K562 (cell line): ENCODE data around the gene TSEN34. TPM values are rescaled to one million over a fixed set of nuclear protein-coding genes. Genes with fewer than 3 reads are reported as not detected.

Experiments
- CCAR2 ChIP-seq: fragments of 200-400 bp; formaldehyde crosslinking; IDR thresholded peaks from 2 replicates; pipeline ENCODE4 v1.6.1; 2017; ENCODE audit warnings: mild to moderate bottlenecking, low read depth, low read length
- CHCHD3 ChIP-seq: fragments of 250-450 bp; sonication (Bioruptor Pico); IDR thresholded peaks from 2 replicates; pipeline ENCODE4 v2.1.2; 2022; ENCODE audit warnings: mild to moderate bottlenecking
- DMBX1 ChIP-seq: fragments of 250-450 bp; sonication (Bioruptor Pico); IDR thresholded peaks from 2 replicates; pipeline ENCODE4 v1.8.0; 2022; ENCODE audit warnings: inconsistent platforms, mild to moderate bottlenecking, moderate library complexity, borderline replicate concordance
- KAT8 ChIP-seq: fragments of 450-650 bp; IDR thresholded peaks from 2 replicates; pipeline ENCODE4 v1.6.1; 2016; ENCODE audit warnings: low read depth, mild to moderate bottlenecking
- NR4A1 ChIP-seq, 2 experiments: fragments of 250-450 bp in 1 of 2; fragments of 450-650 bp in 1 of 2; sonication (Bioruptor Pico) in 1 of 2; IDR thresholded peaks; 2 replicates each; pipeline versions ENCODE4 v1.4.0 to v1.6.1; 2016 to 2020; ENCODE audit warnings: mild to moderate bottlenecking in 2 of 2, missing compliant biosample characterization in 1 of 2, missing genetic modification characterization in 1 of 2, moderate library complexity in 1 of 2
- NRF1 ChIP-seq, 2 experiments: fragments of 450-650 bp; IDR thresholded peaks in 1 of 2; conservative IDR thresholded peaks in 1 of 2; 2 replicates each; pipeline ENCODE4 v1.6.1; 2014; ENCODE audit warnings: mild to moderate bottlenecking in 2 of 2
- SP2 ChIP-seq: IDR thresholded peaks from 2 replicates; pipeline ENCODE4 v1.6.1; 2011; ENCODE audit warnings: mild to moderate bottlenecking, low read depth, low read length, moderate library complexity; ENCODE audit not compliant: poor library complexity, severe bottlenecking; ENCODE audit errors: extremely low read depth
- TCF3 ChIP-seq: sonication (generic); formaldehyde crosslinking; IDR thresholded peaks from 2 replicates; pipeline ENCODE4 v1.4.0; 2020; ENCODE audit warnings: mild to moderate bottlenecking, missing genetic modification reagents
- TCFL5 ChIP-seq: fragments of 250-450 bp; sonication (Bioruptor Pico); conservative IDR thresholded peaks from 2 replicates; pipeline ENCODE4 v1.6.1; 2021; ENCODE audit warnings: mild to moderate bottlenecking, moderate library complexity, matching md5 sums
- TEAD1 ChIP-seq, 2 experiments: fragments of 450-650 bp in 1 of 2; sonication (generic) in 1 of 2; formaldehyde crosslinking; IDR thresholded peaks; 2 replicates each; pipeline versions ENCODE4 v1.4.0 to v1.8.0; 2020 to 2022; ENCODE audit warnings: mild to moderate bottlenecking in 2 of 2, missing genetic modification reagents in 1 of 2
- ZNF12 ChIP-seq: sonication (generic); formaldehyde crosslinking; IDR thresholded peaks from 2 replicates; pipeline ENCODE4 v1.4.0; 2020; ENCODE audit warnings: mild to moderate bottlenecking, missing genetic modification reagents
- ZNF274 ChIP-seq: IDR thresholded peaks from 2 replicates; pipeline ENCODE4 v1.6.1; 2011; ENCODE audit warnings: low read depth, mild to moderate bottlenecking, low read length, moderate library complexity, borderline replicate concordance
- polyA plus RNA-seq, 8 experiments: library from polyadenylated mRNA; depleted of rRNA in 4 of 8; stranded (reverse) in 5 of 8; unstranded in 3 of 8; fragments of >200 nt; fragmentation: Nextera tagmentation in 2 of 8; fragmentation: Illumina TruSeq in 1 of 8; extraction: Ambion mirVana in 2 of 8; extraction: Trizol in 1 of 8; gene quantifications; 2 replicates each; pipeline versions ENCODE4 v1.2.1 to v1.2.3, GENCODE V29; 2011 to 2014; ENCODE audit warnings: inconsistent platforms in 1 of 8, missing spikeins in 1 of 8
- total RNA-seq, 7 experiments: library from RNA; depleted of rRNA in 6 of 7; stranded (reverse); fragments of >200 nt in 6 of 7; fragmentation: Illumina TruSeq in 2 of 7; extraction: Trizol in 2 of 7; gene quantifications; 2 replicates each; pipeline versions ENCODE4 v1.2.1 to v1.2.3, GENCODE V29; 2011 to 2021; ENCODE audit warnings: low replicate concordance in 1 of 7
- TF ChIP-seq, protein P1 (sequence below), 2 experiments: IDR thresholded peaks; 2 replicates each; pipeline ENCODE4 v1.6.1; 2011; ENCODE audit warnings: borderline replicate concordance in 1 of 2, control low read depth in 1 of 2, low read depth in 1 of 2, low read length in 1 of 2, mild to moderate bottlenecking in 1 of 2, mixed read lengths in 1 of 2, moderate library complexity in 1 of 2; ENCODE audit not compliant: insufficient read depth in 1 of 2, insufficient read length in 1 of 2, poor library complexity in 1 of 2, severe bottlenecking in 1 of 2; ENCODE audit errors: extremely low read depth in 1 of 2
- TF ChIP-seq, protein P2 (sequence below): fragments of 450-650 bp; IDR thresholded peaks from one replicate; pipeline ENCODE4 v1.6.1; 2018; ENCODE audit warnings: mild to moderate bottlenecking, moderate library complexity; ENCODE audit not compliant: partially characterized antibody
- TF ChIP-seq, protein P3 (sequence below): sonication (generic); formaldehyde crosslinking; IDR thresholded peaks from 2 replicates; pipeline ENCODE4 v1.8.0; 2022; ENCODE audit warnings: mild to moderate bottlenecking, missing genetic modification reagents
- TF ChIP-seq, protein P4 (sequence below): fragments of 250-450 bp; sonication (Bioruptor Pico); IDR thresholded peaks from 2 replicates; pipeline ENCODE4 v1.8.0; 2021; ENCODE audit warnings: borderline replicate concordance, mild to moderate bottlenecking, moderate library complexity; ENCODE audit not compliant: poor library complexity, severe bottlenecking
- TF ChIP-seq, protein P5 (sequence below): sonication (generic); formaldehyde crosslinking; IDR thresholded peaks from 2 replicates; pipeline ENCODE4 v1.8.0; 2023; ENCODE audit warnings: mild to moderate bottlenecking, missing genetic modification reagents

Gene TSEN34
- total and polyA plus RNA-seq, 9 of the 15 experiments (the other 6 are each of a cell fraction or from before 2014, with no cell fraction given), result 3.1 to 57.6 (median 29.5) TPM

DNA sequence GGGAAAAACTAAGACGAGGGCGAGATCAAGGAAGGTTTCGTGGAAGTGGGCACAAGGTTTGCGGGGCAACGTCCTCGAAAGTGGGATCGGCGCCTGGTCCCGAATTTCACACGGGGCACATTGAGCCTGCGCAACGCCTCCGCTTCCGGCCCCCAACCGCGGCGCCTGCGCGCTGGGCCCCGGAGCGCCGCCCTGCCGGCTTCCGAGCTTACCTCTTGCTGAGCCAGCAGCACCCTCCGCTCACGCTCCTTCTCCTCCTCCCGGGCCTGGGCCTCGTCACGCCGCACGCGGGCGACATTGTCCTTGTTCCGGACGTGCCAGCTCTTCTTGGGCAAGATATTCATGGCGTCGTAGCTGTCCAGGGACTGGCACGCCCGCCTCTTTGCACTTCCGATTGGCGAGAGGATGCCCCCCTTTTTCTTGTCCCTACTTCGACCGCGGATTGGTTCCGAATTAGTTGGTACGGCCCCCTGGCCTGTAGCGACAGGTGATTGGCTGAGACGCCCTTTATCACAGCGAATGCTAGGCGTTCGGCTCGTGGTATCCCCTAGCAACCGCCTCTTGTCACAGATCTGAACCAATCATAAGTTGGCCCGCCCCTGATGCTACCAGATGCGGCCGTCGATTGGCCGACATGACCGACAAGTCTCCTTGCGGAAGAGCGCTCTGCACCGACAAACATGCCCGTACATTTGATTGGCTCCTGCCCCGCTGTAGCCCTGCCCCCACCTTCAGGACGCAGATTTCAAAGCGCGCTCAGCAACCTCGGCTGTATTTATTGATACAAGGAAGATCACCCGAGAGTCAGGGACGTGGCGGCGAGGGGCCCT, 31.5 kb upstream of the TSEN34 start, which contains the start of gene LENG1 (continued):
- TF ChIP-seq ZNF274 (no peak), CCAR2 (no peak), NR4A1 (CRISPR knock-in tag; IDR thresholded peaks at IDR 0.05) (no peak), NR4A1 (tag; IDR thresholded peaks at IDR 0.05) (no peak), KAT8 (no peak), NRF1 (conservative IDR thresholded peaks at IDR 0.05 in 1 of 2, IDR thresholded peaks at IDR 0.05 in 1 of 2) (peak; percentile 98), CHCHD3 (no peak), SP2 (peak; percentile 84), ZNF12 (0 out of 2 replicates have a peak, but pooled peaks have one; percentile 43), DMBX1 (CRISPR knock-in tag) (no peak), TCFL5 (CRISPR knock-in tag) (no peak), TCF3 (no peak), TEAD1 (CRISPR knock-in tag; IDR thresholded peaks at IDR 0.05) (peak in 1 of 2 experiments; percentile 72; a peak in 2 of 4 replicates)
- TF ChIP-seq, protein P1, sequence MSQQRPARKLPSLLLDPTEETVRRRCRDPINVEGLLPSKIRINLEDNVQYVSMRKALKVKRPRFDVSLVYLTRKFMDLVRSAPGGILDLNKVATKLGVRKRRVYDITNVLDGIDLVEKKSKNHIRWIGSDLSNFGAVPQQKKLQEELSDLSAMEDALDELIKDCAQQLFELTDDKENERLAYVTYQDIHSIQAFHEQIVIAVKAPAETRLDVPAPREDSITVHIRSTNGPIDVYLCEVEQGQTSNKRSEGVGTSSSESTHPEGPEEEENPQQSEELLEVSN (IDR thresholded peaks at IDR 0.05; ENCODE audit: borderline replicate concordance in 1 of 2, extremely low read depth in 1 of 2, insufficient read depth in 1 of 2, insufficient read length in 1 of 2, low read depth in 1 of 2, low read length in 1 of 2, poor library complexity in 1 of 2, severe bottlenecking in 1 of 2), result peak; percentile 90 to 94
- TF ChIP-seq, protein P2, sequence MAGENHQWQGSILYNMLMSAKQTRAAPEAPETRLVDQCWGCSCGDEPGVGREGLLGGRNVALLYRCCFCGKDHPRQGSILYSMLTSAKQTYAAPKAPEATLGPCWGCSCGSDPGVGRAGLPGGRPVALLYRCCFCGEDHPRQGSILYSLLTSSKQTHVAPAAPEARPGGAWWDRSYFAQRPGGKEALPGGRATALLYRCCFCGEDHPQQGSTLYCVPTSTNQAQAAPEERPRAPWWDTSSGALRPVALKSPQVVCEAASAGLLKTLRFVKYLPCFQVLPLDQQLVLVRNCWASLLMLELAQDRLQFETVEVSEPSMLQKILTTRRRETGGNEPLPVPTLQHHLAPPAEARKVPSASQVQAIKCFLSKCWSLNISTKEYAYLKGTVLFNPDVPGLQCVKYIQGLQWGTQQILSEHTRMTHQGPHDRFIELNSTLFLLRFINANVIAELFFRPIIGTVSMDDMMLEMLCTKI, result no peak
- TF ChIP-seq, protein P3, sequence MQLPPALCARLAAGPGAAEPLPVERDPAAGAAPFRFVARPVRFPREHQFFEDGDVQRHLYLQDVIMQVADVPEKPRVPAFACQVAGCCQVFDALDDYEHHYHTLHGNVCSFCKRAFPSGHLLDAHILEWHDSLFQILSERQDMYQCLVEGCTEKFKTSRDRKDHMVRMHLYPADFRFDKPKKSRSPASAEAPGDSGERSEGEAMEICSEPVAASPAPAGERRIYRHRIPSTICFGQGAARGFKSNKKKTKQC (CRISPR knock-in tag), result peak; percentile 91
- TF ChIP-seq, protein P4, sequence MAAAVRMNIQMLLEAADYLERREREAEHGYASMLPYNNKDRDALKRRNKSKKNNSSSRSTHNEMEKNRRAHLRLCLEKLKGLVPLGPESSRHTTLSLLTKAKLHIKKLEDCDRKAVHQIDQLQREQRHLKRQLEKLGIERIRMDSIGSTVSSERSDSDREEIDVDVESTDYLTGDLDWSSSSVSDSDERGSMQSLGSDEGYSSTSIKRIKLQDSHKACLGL (CRISPR knock-in tag), result no peak
- TF ChIP-seq, protein P5, sequence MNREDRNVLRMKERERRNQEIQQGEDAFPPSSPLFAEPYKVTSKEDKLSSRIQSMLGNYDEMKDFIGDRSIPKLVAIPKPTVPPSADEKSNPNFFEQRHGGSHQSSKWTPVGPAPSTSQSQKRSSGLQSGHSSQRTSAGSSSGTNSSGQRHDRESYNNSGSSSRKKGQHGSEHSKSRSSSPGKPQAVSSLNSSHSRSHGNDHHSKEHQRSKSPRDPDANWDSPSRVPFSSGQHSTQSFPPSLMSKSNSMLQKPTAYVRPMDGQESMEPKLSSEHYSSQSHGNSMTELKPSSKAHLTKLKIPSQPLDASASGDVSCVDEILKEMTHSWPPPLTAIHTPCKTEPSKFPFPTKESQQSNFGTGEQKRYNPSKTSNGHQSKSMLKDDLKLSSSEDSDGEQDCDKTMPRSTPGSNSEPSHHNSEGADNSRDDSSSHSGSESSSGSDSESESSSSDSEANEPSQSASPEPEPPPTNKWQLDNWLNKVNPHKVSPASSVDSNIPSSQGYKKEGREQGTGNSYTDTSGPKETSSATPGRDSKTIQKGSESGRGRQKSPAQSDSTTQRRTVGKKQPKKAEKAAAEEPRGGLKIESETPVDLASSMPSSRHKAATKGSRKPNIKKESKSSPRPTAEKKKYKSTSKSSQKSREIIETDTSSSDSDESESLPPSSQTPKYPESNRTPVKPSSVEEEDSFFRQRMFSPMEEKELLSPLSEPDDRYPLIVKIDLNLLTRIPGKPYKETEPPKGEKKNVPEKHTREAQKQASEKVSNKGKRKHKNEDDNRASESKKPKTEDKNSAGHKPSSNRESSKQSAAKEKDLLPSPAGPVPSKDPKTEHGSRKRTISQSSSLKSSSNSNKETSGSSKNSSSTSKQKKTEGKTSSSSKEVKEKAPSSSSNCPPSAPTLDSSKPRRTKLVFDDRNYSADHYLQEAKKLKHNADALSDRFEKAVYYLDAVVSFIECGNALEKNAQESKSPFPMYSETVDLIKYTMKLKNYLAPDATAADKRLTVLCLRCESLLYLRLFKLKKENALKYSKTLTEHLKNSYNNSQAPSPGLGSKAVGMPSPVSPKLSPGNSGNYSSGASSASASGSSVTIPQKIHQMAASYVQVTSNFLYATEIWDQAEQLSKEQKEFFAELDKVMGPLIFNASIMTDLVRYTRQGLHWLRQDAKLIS (CRISPR knock-in tag), result no peak
